Mammary epithelial cell (primary cell): ENCODE results near the gene PPP1R16B.

Experiments
- CTCF ChIP-seq, 2 donors: IDR thresholded peaks in 1 of 2; conservative IDR thresholded peaks in 1 of 2; 2 replicates each; pipeline ENCODE4 v1.5.1; 2011 to 2012; ENCODE audit warnings: inconsistent platforms in 2 of 2, low read length in 2 of 2, mild to moderate bottlenecking in 2 of 2, control low read depth in 1 of 2, low read depth in 1 of 2; ENCODE audit not compliant: insufficient read depth in 1 of 2; ENCODE audit errors: extremely low read depth in 1 of 2
- EZH2 ChIP-seq: IDR thresholded peaks from 2 replicates; pipeline ENCODE4 v1.6.1; 2012; ENCODE audit warnings: low read length, inconsistent platforms, borderline replicate concordance

GRCh38 chr20:38874460-38875174, 69.1 kb downstream of the PPP1R16B start:
- no peak for TF ChIP-seq CTCF (conservative IDR thresholded peaks at IDR 0.05 in 1 of 2, IDR thresholded peaks at IDR 0.05 in 1 of 2; ENCODE audit: extremely low read depth in 1 of 2, insufficient read depth in 1 of 2, low read depth in 1 of 2, low read length in 2 of 2)
- no peak for TF ChIP-seq EZH2
